GM12873 (cell line): ENCODE data around the gene TRABD2A.

Source experiments
- TF ChIP-seq, protein P1 (sequence below): IDR thresholded peaks from 2 replicates; pipeline ENCODE4 v1.5.1; 2012; ENCODE audit warnings: low read depth, mild to moderate bottlenecking, moderate library complexity, low read length, control low read depth; ENCODE audit not compliant: insufficient read depth; ENCODE audit errors: missing control alignments

TRABD2A gene

DNA sequence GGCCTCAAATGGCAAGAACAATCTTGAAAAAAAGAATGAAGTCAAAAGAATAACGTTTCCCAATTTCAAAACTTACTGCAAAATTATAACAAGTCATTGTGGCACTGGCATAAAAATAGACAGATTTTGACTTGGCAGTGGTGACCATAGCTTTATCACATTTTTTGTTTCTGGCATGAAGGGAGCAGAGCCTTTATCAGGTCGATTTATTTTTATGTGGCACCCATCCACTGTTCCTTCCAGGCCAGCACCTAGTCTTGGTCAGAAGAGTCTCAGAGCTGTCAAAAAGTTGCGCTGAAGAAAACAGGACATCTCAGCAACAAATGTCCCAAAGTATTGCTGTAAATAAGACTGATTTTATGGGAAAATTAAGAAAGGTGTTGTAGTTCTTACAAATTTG is 92.4 kb downstream of the TRABD2A start:
- TF ChIP-seq, protein P1, sequence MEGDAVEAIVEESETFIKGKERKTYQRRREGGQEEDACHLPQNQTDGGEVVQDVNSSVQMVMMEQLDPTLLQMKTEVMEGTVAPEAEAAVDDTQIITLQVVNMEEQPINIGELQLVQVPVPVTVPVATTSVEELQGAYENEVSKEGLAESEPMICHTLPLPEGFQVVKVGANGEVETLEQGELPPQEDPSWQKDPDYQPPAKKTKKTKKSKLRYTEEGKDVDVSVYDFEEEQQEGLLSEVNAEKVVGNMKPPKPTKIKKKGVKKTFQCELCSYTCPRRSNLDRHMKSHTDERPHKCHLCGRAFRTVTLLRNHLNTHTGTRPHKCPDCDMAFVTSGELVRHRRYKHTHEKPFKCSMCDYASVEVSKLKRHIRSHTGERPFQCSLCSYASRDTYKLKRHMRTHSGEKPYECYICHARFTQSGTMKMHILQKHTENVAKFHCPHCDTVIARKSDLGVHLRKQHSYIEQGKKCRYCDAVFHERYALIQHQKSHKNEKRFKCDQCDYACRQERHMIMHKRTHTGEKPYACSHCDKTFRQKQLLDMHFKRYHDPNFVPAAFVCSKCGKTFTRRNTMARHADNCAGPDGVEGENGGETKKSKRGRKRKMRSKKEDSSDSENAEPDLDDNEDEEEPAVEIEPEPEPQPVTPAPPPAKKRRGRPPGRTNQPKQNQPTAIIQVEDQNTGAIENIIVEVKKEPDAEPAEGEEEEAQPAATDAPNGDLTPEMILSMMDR: no peak

DNA sequence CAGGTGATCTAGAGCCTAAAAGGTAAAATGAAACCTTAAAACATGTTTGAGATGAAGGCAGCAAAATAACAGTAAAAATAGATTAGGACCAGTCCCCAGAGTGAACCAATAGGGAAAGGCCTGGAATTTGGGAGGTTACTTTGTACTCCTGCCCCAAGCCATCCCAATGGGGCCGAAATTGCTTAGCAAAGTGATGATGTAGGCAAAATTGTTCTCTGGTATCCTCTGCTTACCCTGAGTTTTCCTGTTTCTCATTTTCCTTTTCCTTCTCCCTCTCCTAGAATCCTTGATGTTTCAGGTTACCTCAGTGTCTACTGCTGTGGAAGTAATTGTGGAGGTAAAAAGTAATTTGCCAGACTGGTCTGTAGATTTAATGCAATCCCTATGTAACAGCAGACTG is 92.9 kb downstream of the TRABD2A start:
- TF ChIP-seq, protein P1: no peak

DNA sequence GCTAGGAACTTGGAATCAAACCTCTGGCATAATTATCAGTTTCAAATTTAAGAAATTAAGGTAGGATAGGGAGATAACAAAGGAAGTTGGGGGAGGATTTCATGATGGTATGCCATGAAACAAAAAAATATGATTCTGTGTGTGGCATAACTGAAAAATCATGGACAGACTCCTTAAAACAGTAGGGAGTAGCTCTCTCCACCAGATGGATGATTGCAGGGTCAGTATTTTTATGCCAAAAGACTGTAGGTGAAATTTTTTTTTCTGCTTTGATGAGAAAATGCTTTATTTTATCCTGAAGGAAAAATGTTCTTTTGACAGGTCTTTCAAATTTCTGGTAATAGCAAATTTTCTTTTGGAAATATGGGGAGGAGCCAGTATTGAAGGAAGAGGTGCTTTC is 94.3 kb downstream of the TRABD2A start:
- TF ChIP-seq, protein P1: no peak

DNA sequence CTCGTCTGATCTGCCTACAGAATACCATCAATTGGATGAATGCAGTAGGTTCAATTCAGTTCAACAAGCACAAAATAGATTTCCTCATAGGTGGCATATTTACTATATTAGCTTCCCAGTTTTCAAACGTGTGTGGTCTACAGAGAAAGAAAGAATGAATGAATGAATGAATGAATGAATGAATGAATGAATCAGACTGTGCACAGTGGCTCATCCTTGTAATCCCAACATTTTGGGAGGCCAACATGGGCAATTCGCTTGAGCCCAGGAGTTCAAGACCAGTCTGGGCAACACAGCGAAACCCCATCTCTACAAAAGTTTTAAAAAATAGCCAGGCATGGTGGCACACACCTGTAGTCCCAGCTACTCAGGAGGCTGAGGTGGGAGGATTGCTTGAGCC is 94.9 kb downstream of the TRABD2A start:
- TF ChIP-seq, protein P1: no peak

DNA sequence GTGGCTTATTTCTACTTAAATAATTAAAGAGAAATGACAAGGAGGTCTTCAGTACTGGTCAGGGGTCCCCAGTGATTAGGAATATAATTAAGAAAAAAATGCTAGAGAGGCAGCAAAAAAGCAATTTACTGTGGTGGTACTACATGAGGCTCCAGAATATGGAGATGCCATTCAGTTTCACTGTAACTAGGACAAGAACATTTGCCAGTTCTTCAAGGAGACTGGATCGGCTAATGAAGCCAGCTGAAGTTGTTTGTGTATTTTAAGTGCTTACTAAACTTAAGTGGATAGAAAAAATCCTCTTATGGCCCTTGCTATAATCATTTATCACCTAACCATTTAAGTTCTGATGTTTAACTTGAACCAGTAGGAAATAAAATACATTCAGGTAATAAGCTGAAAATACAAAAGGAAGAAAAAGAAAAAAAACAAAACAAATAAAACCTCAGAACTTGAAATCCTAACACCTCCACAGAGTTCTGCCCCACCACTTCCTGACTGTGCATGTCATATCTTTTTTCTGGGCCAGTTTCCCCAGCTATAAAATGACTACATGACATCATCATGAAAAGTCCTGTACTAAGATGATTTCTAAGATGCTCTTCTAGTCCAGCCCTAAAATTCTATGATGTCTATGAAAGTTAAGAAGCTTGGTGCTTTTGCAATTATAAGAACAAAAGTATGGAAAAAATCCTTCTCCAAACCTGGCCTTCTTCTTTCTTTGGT is 98.0 kb downstream of the TRABD2A start:
- TF ChIP-seq, protein P1: no peak

DNA sequence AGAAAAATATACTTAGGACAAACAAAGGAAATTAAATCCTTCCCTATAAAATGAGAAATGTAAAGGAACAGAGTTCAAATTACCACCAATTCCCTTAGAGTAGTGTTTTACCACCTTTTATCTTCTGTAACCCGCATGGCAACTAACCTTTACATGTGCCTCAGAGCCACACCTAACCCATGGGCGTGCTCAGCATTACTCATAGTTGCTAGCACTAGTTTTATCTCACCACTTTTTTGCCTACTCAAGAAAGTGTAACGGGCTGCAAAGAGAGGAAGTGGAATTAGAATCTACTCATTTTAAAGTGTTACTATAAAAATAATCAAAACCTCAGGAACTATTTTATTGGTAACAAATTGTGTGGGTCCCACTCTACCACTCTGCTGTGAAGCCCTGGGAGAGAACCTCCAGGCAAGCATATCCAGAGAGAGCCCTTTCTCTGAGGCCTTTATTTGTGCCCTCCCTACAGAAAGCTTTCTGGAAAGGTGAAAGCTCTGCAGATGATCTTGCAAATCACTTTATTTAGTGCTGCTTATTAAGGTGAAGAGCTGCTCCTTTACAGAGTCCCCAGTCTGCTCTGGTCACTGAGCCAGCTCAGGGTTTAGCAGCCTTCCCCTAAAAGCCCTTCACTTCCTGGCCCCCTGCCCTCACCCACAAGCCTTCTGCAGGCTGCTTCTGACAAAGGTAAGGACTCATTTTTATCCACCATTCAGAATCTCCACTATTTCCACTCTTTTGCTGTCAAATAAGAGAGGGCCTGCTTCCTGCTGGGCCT is 98.8 kb downstream of the TRABD2A start:
- TF ChIP-seq, protein P1: no peak

DNA sequence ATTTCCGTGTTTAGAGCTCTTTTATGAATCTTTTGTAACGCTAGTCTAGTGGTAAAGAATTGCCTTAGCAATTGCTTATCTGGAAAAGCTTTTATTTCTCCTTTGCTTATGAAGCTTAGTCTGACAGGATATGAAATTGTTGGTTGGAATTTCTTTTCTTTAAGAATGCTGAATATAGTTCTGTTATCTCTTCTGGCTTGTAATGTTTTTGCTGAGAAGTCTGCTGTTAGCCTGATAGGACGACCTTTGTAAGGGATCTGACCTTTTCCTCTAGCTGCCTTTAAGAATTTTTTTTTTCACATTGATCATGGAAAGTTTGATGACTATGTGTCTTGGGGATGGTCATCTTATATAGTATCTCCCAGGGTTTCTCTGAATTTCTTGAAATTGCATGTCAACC is 101.1 kb downstream of the TRABD2A start:
- TF ChIP-seq, protein P1: no peak
